Right atrium auricular region (tissue), 2 donors: ENCODE results near the gene SERPINB12. TPM values are rescaled to one million over a fixed set of nuclear protein-coding genes. Genes with fewer than 3 reads are reported as not detected.

Source experiments
- DNase-seq: peaks from one replicate; pipeline ENCODE4 v3.0.0-alpha.2; 2019; ENCODE audit warnings: low spot score
- H3K27ac ChIP-seq, 2 donors: fragments of 200-600 bp; sonication (generic); 1 replicate in 1 of 2; 2 replicates in 1 of 2; pipeline ENCODE4 v1.5.1; 2016 to 2019
- H3K27me3 ChIP-seq, 2 donors: fragments of 200-600 bp; sonication (generic); one replicate each; pipeline versions ENCODE4 v1.5.1 to v1.6.0; 2017 to 2019
- H3K36me3 ChIP-seq: fragments of 200-600 bp; sonication (generic); one replicate; pipeline ENCODE4 v1.5.1; 2016
- H3K4me1 ChIP-seq, 2 donors: fragments of 200-600 bp; sonication (generic); one replicate each; pipeline versions ENCODE4 v1.5.1 to v1.6.0; 2017 to 2019
- H3K4me3 ChIP-seq, 2 donors: fragments of 200-600 bp; sonication (generic); 1 replicate in 1 of 2; 2 replicates in 1 of 2; pipeline ENCODE4 v1.5.1; 2017 to 2019; ENCODE audit warnings: mild to moderate bottlenecking in 1 of 2, moderate library complexity in 1 of 2
- H3K9me3 ChIP-seq, 2 donors: fragments of 200-600 bp; sonication (generic); one replicate each; pipeline ENCODE4 v1.5.1; 2019
- total RNA-seq, 2 donors: library from RNA; depleted of rRNA; stranded (reverse); fragments of >200 nt; gene quantifications; one replicate each; pipeline ENCODE4 v1.1.0, GENCODE V29; 2016
- TF ChIP-seq, protein P1 (sequence below), 2 donors: fragments of 200-600 bp; sonication (generic); IDR thresholded peaks; one replicate each; pipeline ENCODE4 v1.5.1; 2019; ENCODE audit warnings: antibody characterized with exemption in 2 of 2

Gene SERPINB12
- total RNA-seq, 2 donors from 2014 or later = not detected

GRCh38 chr18:63539904-63540510 is 2.2 kb upstream of the SERPINB12 start:
- H3K9me3 ChIP-seq = no peaks in the 10 kb centered on the region
- H3K4me1 ChIP-seq = no peaks in the 10 kb centered on the region
- no peak overlapping the region for H3K4me3 ChIP-seq
- H3K27ac ChIP-seq = no peak overlapping the region
- no peaks in the 10 kb centered on the region for H3K27me3 ChIP-seq
- no peaks in the 10 kb centered on the region for H3K36me3 ChIP-seq
- TF ChIP-seq, protein P1, sequence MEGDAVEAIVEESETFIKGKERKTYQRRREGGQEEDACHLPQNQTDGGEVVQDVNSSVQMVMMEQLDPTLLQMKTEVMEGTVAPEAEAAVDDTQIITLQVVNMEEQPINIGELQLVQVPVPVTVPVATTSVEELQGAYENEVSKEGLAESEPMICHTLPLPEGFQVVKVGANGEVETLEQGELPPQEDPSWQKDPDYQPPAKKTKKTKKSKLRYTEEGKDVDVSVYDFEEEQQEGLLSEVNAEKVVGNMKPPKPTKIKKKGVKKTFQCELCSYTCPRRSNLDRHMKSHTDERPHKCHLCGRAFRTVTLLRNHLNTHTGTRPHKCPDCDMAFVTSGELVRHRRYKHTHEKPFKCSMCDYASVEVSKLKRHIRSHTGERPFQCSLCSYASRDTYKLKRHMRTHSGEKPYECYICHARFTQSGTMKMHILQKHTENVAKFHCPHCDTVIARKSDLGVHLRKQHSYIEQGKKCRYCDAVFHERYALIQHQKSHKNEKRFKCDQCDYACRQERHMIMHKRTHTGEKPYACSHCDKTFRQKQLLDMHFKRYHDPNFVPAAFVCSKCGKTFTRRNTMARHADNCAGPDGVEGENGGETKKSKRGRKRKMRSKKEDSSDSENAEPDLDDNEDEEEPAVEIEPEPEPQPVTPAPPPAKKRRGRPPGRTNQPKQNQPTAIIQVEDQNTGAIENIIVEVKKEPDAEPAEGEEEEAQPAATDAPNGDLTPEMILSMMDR (IDR thresholded peaks at IDR 0.05) = no peak
- DNase-seq = no peak

GRCh38 chr18:63544017-63544416 is 1.8 kb downstream of the SERPINB12 start:
- Histone ChIP-seq H3K4me3 (no peak overlapping the region), H3K36me3 (no peaks in the 10 kb centered on the region), H3K9me3 (no peaks in the 10 kb centered on the region), H3K4me1 (no peaks in the 10 kb centered on the region), H3K27ac (no peak overlapping the region), H3K27me3 (no peaks in the 10 kb centered on the region)
- no peak for DNase-seq
- TF ChIP-seq, protein P1 (IDR thresholded peaks at IDR 0.05) = no peak

DNA sequence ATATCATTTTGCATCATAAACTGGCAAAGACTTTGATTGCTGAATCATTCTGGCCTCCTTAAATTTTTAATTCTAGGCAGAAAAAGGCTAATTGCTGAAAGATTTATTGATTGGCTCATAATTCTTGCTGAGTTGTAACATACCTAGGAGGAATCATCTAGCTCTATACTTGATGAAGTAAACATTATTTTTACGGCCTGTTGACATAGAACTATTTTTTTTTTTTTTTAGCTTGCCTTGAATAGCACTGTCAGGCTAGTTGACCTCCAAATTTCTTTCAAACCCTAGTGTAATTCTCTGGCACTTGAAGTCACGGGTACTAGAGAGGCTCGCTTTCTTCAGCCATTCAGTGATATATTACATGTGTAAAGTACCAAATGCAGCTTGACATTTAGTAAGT is 2.8 kb downstream of the SERPINB12 start:
- no peak for DNase-seq
- no peaks in the 10 kb centered on the region for H3K9me3 ChIP-seq
- H3K27ac ChIP-seq = no peak overlapping the region
- no peak overlapping the region for H3K4me3 ChIP-seq
- TF ChIP-seq, protein P1 (IDR thresholded peaks at IDR 0.05) = no peak
- H3K27me3 ChIP-seq = no peaks in the 10 kb centered on the region
- no peaks in the 10 kb centered on the region for H3K4me1 ChIP-seq
- H3K36me3 ChIP-seq = no peaks in the 10 kb centered on the region

DNA sequence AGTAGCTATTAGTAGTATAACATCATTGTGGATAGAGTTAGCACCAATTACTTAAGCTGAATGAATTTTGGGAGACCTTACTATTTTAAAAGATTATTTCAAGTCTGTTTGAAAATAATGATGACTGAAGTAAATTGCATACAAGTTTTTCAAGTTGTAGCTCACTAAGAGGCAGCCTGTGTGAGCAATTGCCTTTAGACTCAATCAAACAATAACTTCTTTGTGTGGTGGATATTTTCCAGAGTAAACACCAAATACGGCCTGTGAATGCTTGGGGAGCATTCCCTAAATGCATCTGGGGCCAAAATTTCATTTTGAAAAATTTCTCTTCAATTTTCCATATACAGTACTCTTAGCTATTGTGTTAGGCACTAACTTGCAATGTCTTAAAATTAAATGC is 7.9 kb downstream of the SERPINB12 start:
- Histone ChIP-seq H3K9me3 (no peaks in the 10 kb centered on the region), H3K27me3 (no peaks in the 10 kb centered on the region), H3K27ac (no peak overlapping the region), H3K4me1 (peaks cover 0 to 7% of the 10 kb centered on the region in 2 donors), H3K4me3 (no peak overlapping the region), H3K36me3 (no peaks in the 10 kb centered on the region)
- TF ChIP-seq, protein P1 (IDR thresholded peaks at IDR 0.05) = no peak
- no peak for DNase-seq

- DNase-seq = no peak
- Histone ChIP-seq H3K27ac (no peak overlapping the region), H3K36me3 (no peaks in the 10 kb centered on the region), H3K4me1 (peaks cover 0 to 7% of the 10 kb centered on the region in 2 donors), H3K9me3 (no peaks in the 10 kb centered on the region), H3K27me3 (no peaks in the 10 kb centered on the region), H3K4me3 (no peak overlapping the region)
- TF ChIP-seq, protein P1 (IDR thresholded peaks at IDR 0.05) = no peak
Observed at GRCh38 chr18:63551769-63552168, 9.6 kb downstream of the SERPINB12 start.

DNA sequence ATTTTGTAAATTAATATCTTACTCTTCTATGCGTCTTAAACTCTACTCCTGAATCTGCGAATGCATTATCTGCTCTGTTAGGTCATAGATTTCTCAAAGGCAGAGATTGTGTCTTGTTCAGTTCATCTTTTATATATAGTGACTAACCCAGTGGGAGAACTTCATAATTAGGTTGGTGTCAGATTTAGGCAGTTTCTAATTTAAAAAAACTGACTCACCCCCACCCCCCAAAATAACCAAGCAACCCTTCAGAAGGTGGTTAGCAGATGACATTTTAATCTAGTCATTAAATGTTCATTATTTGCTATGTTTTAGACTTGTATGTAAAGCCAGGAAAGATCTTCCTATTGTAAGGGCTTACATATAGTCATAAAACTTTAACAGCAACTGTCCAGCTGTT is 10.4 kb downstream of the SERPINB12 start:
- Histone ChIP-seq H3K36me3 (no peaks in the 10 kb centered on the region), H3K9me3 (no peaks in the 10 kb centered on the region), H3K4me1 (peaks cover 0 to 7% of the 10 kb centered on the region in 2 donors), H3K27me3 (no peaks in the 10 kb centered on the region), H3K4me3 (no peak overlapping the region), H3K27ac (no peak overlapping the region)
- TF ChIP-seq, protein P1 (IDR thresholded peaks at IDR 0.05) = no peak
- DNase-seq = no peak
